ENCODE results near the gene SRP54. TPM values are rescaled to one million over a fixed set of nuclear protein-coding genes. Genes with fewer than 3 reads are reported as not detected.

The SRP54 gene
- total and polyA plus RNA-seq, 2 donors (not counting 3 experiments of a cell fraction or from before 2014, with no cell fraction given), result 32.8 to 63.7 TPM

- CTCF ChIA-PET, result no interaction called here
- dilution Hi-C loops (cut with MboI; ENCODE audit: extremely low pct_ligation_motif_present, low sequenced_read_pairs) (no loop called here), intact Hi-C loops (cut with micrococcal nuclease) (no loop called here)
- no peaks in the 10 kb centered on the region for H3K36me3 ChIP-seq (ENCODE audit: control insufficient read depth in 2 of 2, extremely low read depth in 1 of 2, insufficient read depth in 2 of 2, low read length in 2 of 2)
- no peak for FAIRE-seq
- POLR2A ChIA-PET, result no interaction called here
- no peak for DNase-seq (ENCODE audit: low read depth, low spot score)
- no peaks in the 10 kb centered on the region for H3K79me2 ChIP-seq (ENCODE audit: control insufficient read depth, insufficient read depth, low read length)
- no peak overlapping the region for H3K4me3 ChIP-seq (replicated peaks in 1 of 3; ENCODE audit: insufficient read depth in 1 of 3, low read depth in 1 of 3, low read length in 3 of 3)
- H4K20me1 ChIP-seq (replicated peaks; ENCODE audit: control insufficient read depth, extremely low read depth, insufficient read depth, low read length), result no peaks in the 10 kb centered on the region
- no peak overlapping the region for H3K4me2 ChIP-seq (ENCODE audit: insufficient read depth, low read length)
- no peaks in the 10 kb centered on the region for H3K9me3 ChIP-seq (replicated peaks; ENCODE audit: control insufficient read depth, insufficient read depth, low read length)
- TF ChIP-seq FOS (IDR thresholded peaks at IDR 0.05; ENCODE audit: borderline replicate concordance, insufficient read depth, low read length) (no peak), MAX (IDR thresholded peaks at IDR 0.05; ENCODE audit: insufficient read depth, insufficient read length) (no peak), CTCF (IDR thresholded peaks at IDR 0.05; ENCODE audit: extremely low read depth in 1 of 2, insufficient read depth in 1 of 2, low read depth in 1 of 2, low read length in 2 of 2) (no peak), POLR2A (IDR thresholded peaks at IDR 0.05; ENCODE audit: low read depth, low read length) (no peak), GATA2 (IDR thresholded peaks at IDR 0.05; ENCODE audit: insufficient read depth, insufficient read length, low read depth, low read length) (no peak), JUN (IDR thresholded peaks at IDR 0.05; ENCODE audit: borderline replicate concordance, insufficient read depth, insufficient read length, low read depth) (no peak), EZH2 (IDR thresholded peaks at IDR 0.05; ENCODE audit: borderline replicate concordance, low read depth, low read length, severe bottlenecking) (no peak), MYC (IDR thresholded peaks at IDR 0.05; ENCODE audit: low read depth, low read length) (no peak), POLR2AphosphoS5 (IDR thresholded peaks at IDR 0.05; ENCODE audit: insufficient read depth, low read depth, low read length) (no peak)
- no peaks in the 10 kb centered on the region for H3K4me1 ChIP-seq (ENCODE audit: control insufficient read depth, extremely low read depth, insufficient read depth, low read length)
- no peak overlapping the region for H3K27ac ChIP-seq (ENCODE audit: insufficient read depth, low read depth, low read length)
- no TSS peak for BruUV-seq (replicated peaks)
- no peak overlapping the region for H3K9ac ChIP-seq (replicated peaks; ENCODE audit: extremely low read depth, insufficient read depth, low read length)
- H3K27me3 ChIP-seq (ENCODE audit: control insufficient read depth in 2 of 2, insufficient read depth in 2 of 2, low read length in 2 of 2), result no peaks in the 10 kb centered on the region
- no peaks in the 10 kb centered on the region for H3K9me1 ChIP-seq (replicated peaks; ENCODE audit: control insufficient read depth, extremely low read depth, insufficient read depth, low read length)
- H2AFZ ChIP-seq (ENCODE audit: low read depth, low read length), result no peak overlapping the region
Measured at GRCh38 chr14:34937876-34938275, 44.9 kb upstream of the SRP54 start.
